HepG2 (cell line): ENCODE results near the gene CALN1. TPM values are rescaled to one million over a fixed set of nuclear protein-coding genes. Genes with fewer than 3 reads are reported as not detected.

Experiments
- ATAC-seq: fragments of 200-7000 bp; cut with Tn5 transposase; 3 replicates; pipeline ENCODE4 v1.9.1; 2020; ENCODE audit warnings: mild to moderate bottlenecking, moderate library complexity
- BruUV-seq: library from RNA; stranded (reverse); fragments of 400-500 nt; replicated peaks from 2 replicates; lab custom pipeline; 2021; lab: Mats Ljungman, UMichigan
- CTCF ChIA-PET: fragments of 300-600 bp; formaldehyde crosslinking; extraction: SDS; loops from one replicate; lab custom pipeline; 2021; ENCODE audit warnings: low total read pairs, inconsistent platforms, low intra/inter-chr PET ratio; lab: Yijun Ruan, JAX
- POLR2A ChIA-PET: fragments of 350-600 bp; sonication (Branson Sonifier 250); formaldehyde crosslinking; loops from one replicate; lab custom pipeline; 2020; ENCODE audit warnings: antibody characterized with exemption, inconsistent platforms; lab: Yijun Ruan, JAX
- DNase-seq: peaks from one replicate; pipeline ENCODE4 v3.0.0-alpha.2; 2015; ENCODE audit warnings: low spot score
- FAIRE-seq: peaks from 3 replicates; lab custom pipeline; 2011; peaks lifted over from hg19 to GRCh38; lab: Jason Lieb, UNC
- H2AFZ ChIP-seq: one replicate; pipeline ENCODE4 v1.6.1; 2011; ENCODE audit warnings: low read length, inconsistent platforms
- H3K27ac ChIP-seq: fragments of 300-600 bp; 3 replicates; pipeline ENCODE4 v1.8.0; 2011; ENCODE audit warnings: mixed run types, mild to moderate bottlenecking, mixed read lengths, low read length, inconsistent platforms; ENCODE audit not compliant: insufficient read depth; ENCODE audit errors: extremely low read length
- H3K27me3 ChIP-seq, 2 experiments: fragments of 200-600 bp in 1 of 2; 2 replicates in 1 of 2; 3 replicates in 1 of 2; pipeline versions ENCODE4 v1.6.0 to v1.8.0; 2011; ENCODE audit warnings: low read length in 2 of 2, mild to moderate bottlenecking in 2 of 2, moderate library complexity in 2 of 2, inconsistent platforms in 1 of 2; ENCODE audit not compliant: insufficient read depth in 2 of 2, control insufficient read depth in 1 of 2
- H3K36me3 ChIP-seq, 2 experiments: fragments of 200-600 bp in 1 of 2; replicated peaks in 1 of 2; 2 replicates in 1 of 2; 3 replicates in 1 of 2; pipeline versions ENCODE4 v1.5.1 to v1.8.0; 2011; ENCODE audit warnings: low read length in 2 of 2, inconsistent platforms in 1 of 2; ENCODE audit not compliant: insufficient read depth in 2 of 2, control insufficient read depth in 1 of 2
- H3K4me1 ChIP-seq: 2 replicates; pipeline ENCODE4 v1.5.1; 2012; ENCODE audit warnings: low read length, inconsistent platforms; ENCODE audit not compliant: insufficient read depth
- H3K4me2 ChIP-seq: 2 replicates; pipeline ENCODE4 v1.6.0; 2011; ENCODE audit warnings: low read depth, low read length, inconsistent platforms
- H3K4me3 ChIP-seq, 3 experiments: fragments of 200-600 bp in 1 of 3; sonication (generic), shearing (Covaris generic) in 1 of 3; replicated peaks in 1 of 3; 2 replicates each; pipeline ENCODE4 v1.5.1; 2011 to 2016; ENCODE audit warnings: low read length in 3 of 3, inconsistent platforms in 2 of 3, low read depth in 2 of 3, mild to moderate bottlenecking in 2 of 3, control low read depth in 1 of 3, mixed read lengths in 1 of 3; ENCODE audit not compliant: insufficient read depth in 1 of 3
- H3K79me2 ChIP-seq: one replicate; pipeline ENCODE4 v1.6.1; 2011; ENCODE audit warnings: low read length, inconsistent platforms; ENCODE audit not compliant: insufficient read depth
- H3K9ac ChIP-seq: 2 replicates; pipeline ENCODE4 v1.6.0; 2011; ENCODE audit warnings: mild to moderate bottlenecking, low read depth, low read length, inconsistent platforms; ENCODE audit not compliant: insufficient read depth
- H3K9me3 ChIP-seq: 2 replicates; pipeline ENCODE4 v1.5.1; 2012; ENCODE audit warnings: mild to moderate bottlenecking, low read length
- H4K20me1 ChIP-seq: 2 replicates; pipeline ENCODE4 v1.6.0; 2011; ENCODE audit warnings: inconsistent platforms, mild to moderate bottlenecking, low read length, moderate library complexity; ENCODE audit not compliant: insufficient read depth
- IKZF1 ChIP-seq: fragments of 450-650 bp; IDR thresholded peaks from 2 replicates; pipeline ENCODE4 v1.7.1; 2016
- KDM5B ChIP-seq: sonication (generic); formaldehyde crosslinking; IDR thresholded peaks from 2 replicates; pipeline ENCODE4 v1.4.0; 2020; ENCODE audit warnings: missing genetic modification reagents, mild to moderate bottlenecking, borderline replicate concordance
- KMT2B ChIP-seq: IDR thresholded peaks from 2 replicates; pipeline ENCODE4 v1.6.1; 2016; ENCODE audit warnings: missing genetic modification reagents, missing compliant biosample characterization
- MAFG ChIP-seq: sonication (generic); formaldehyde crosslinking; IDR thresholded peaks from 2 replicates; pipeline ENCODE4 v1.5.1; 2020; ENCODE audit warnings: mild to moderate bottlenecking, missing genetic modification reagents
- ZNF234 ChIP-seq: sonication (generic); formaldehyde crosslinking; conservative IDR thresholded peaks from 2 replicates; pipeline ENCODE4 v1.5.1; 2020; ENCODE audit warnings: mild to moderate bottlenecking, missing genetic modification reagents
- ZNF883 ChIP-seq: sonication (generic); formaldehyde crosslinking; IDR thresholded peaks from 2 replicates; pipeline ENCODE4 v1.5.1; 2020; ENCODE audit warnings: mild to moderate bottlenecking, missing genetic modification reagents; ENCODE audit errors: not compliant biosample characterization
- WGBS: methylation state at CpG from one replicate; pipeline ENCODE4 v1.1.6; 2017; ENCODE audit warnings: low lambda C conversion rate; 5-methylcytosine and 5-hydroxymethylcytosine counted together
- in situ Hi-C: cut with HindIII; loops from 2 replicates; pipeline ENCODE4 v1.10.0; 2017; ENCODE audit warnings: low pct_unique_long_range_greater_than_20kb; ENCODE audit not compliant: extremely low pct_ligation_motif_present
- intact Hi-C: fragments of 100-400 bp; cut with micrococcal nuclease; formaldehyde crosslinking; loops from one replicate; pipeline ENCODE4 v1.10.0; 2022; ENCODE audit not compliant: unreplicated experiment
- polyA plus RNA-seq, 8 experiments: library from polyadenylated mRNA; depleted of rRNA in 3 of 8; stranded (reverse) in 7 of 8; unstranded in 1 of 8; fragments of >200 nt; fragmentation: Illumina TruSeq in 4 of 8; extraction: Trizol in 4 of 8; gene quantifications; 2 replicates each; pipeline versions ENCODE4 v1.2.1 to v1.2.3, GENCODE V29; 2011 to 2016; ENCODE audit warnings: low read depth in 4 of 8, missing spikeins in 1 of 8, mixed read lengths in 1 of 8; ENCODE audit not compliant: insufficient read depth in 1 of 8
- total RNA-seq, 5 experiments: library from RNA; depleted of rRNA; stranded (reverse); fragments of >200 nt; fragmentation: Illumina TruSeq; extraction: Trizol; gene quantifications; 2 replicates each; pipeline ENCODE4 v1.2.3, GENCODE V29; 2016; ENCODE audit warnings: low read depth in 1 of 5
- TF ChIP-seq, protein P1 (sequence below): sonication (generic); formaldehyde crosslinking; IDR thresholded peaks from 2 replicates; pipeline ENCODE4; 2020; ENCODE audit warnings: missing genetic modification reagents, mild to moderate bottlenecking, borderline replicate concordance
- TF ChIP-seq, protein P2 (sequence below): sonication (generic); formaldehyde crosslinking; IDR thresholded peaks from 2 replicates; pipeline ENCODE4 v1.4.0; 2020; ENCODE audit warnings: missing genetic modification reagents
- TF ChIP-seq, protein P3 (sequence below): sonication (generic); formaldehyde crosslinking; IDR thresholded peaks from 2 replicates; pipeline ENCODE4 v1.8.1; 2023; ENCODE audit warnings: missing genetic modification reagents, inconsistent platforms, borderline replicate concordance
- TF ChIP-seq, protein P4 (sequence below): IDR thresholded peaks from 2 replicates; pipeline ENCODE4 v1.4.0; 2020; ENCODE audit warnings: mild to moderate bottlenecking, missing genetic modification reagents
- TF ChIP-seq, protein P5 (sequence below): sonication (generic); formaldehyde crosslinking; IDR thresholded peaks from 2 replicates; pipeline ENCODE4 v1.4.0; 2020; ENCODE audit warnings: missing genetic modification reagents, low read depth, mild to moderate bottlenecking, borderline replicate concordance

CALN1 gene
- total and polyA plus RNA-seq, 2 of the 13 experiments (the other 11 are each of a cell fraction or from before 2014, with no cell fraction given) = not detected

DNA sequence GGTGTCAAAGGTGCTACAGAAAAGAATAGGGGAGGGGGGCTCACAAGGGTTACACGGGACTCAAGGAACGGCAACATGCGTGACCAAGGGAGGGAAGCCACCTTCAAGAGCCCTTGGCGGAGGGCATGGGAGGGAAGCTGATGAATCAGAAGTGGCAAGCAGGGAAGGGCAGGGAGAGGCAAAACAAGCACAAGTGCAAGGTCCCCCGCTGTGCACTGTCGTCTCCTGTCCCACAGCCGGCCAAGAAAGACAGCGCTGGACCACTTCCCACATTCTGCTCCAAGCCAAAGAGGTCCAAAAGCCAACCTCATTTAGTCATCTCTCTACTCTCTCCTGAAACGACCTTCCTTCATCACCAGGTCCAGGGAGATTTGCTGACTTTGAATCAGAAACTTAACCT, 102.7 kb downstream of the CALN1 start (continued):
- TF ChIP-seq, protein P1, sequence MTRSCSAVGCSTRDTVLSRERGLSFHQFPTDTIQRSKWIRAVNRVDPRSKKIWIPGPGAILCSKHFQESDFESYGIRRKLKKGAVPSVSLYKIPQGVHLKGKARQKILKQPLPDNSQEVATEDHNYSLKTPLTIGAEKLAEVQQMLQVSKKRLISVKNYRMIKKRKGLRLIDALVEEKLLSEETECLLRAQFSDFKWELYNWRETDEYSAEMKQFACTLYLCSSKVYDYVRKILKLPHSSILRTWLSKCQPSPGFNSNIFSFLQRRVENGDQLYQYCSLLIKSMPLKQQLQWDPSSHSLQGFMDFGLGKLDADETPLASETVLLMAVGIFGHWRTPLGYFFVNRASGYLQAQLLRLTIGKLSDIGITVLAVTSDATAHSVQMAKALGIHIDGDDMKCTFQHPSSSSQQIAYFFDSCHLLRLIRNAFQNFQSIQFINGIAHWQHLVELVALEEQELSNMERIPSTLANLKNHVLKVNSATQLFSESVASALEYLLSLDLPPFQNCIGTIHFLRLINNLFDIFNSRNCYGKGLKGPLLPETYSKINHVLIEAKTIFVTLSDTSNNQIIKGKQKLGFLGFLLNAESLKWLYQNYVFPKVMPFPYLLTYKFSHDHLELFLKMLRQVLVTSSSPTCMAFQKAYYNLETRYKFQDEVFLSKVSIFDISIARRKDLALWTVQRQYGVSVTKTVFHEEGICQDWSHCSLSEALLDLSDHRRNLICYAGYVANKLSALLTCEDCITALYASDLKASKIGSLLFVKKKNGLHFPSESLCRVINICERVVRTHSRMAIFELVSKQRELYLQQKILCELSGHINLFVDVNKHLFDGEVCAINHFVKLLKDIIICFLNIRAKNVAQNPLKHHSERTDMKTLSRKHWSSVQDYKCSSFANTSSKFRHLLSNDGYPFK (CRISPR knock-in tag) = no peak

DNA sequence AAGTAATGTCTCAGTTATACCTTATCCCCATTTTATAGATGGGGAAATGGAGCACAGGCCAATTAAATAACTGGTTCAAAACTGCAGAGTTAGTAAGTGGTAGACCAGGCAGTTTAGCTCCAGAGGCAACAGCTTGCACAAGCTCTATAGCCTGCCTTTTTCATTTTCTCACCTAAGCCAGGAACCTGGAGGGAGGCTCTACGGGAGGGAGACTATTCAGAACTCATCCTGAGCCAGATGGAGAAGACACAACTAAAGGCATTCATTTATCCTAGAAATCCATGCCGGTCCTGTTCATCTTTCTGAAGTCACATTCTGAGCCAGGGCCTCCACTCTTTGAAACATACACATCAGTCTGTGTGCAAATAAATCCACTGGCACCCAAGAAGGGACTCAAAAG, 103.2 kb downstream of the CALN1 start:
- Histone ChIP-seq H3K4me3 (no peak overlapping the region), H3K4me1 (no peaks in the 10 kb centered on the region), H3K79me2 (no peaks in the 10 kb centered on the region), H3K9ac (no peak overlapping the region), H4K20me1 (no peaks in the 10 kb centered on the region), H2AFZ (no peak overlapping the region), H3K27me3 (peaks cover 0 to 4% of the 10 kb centered on the region in 2 experiments; a peak in 1 of 5 replicates), H3K9me3 (no peaks in the 10 kb centered on the region), H3K36me3 (no peaks in the 10 kb centered on the region), H3K4me2 (no peak overlapping the region), H3K27ac (no peak overlapping the region)
- in situ Hi-C loops = no loop called here
- intact Hi-C loops = no loop called here
- DNase-seq (no peak), ATAC-seq (no peak), FAIRE-seq (no peak)
- BruUV-seq = no TSS peak
- CTCF ChIA-PET = no interaction called here
- WGBS = 0% methylated on average over 2 of the region's 2 CpGs
- POLR2A ChIA-PET = no interaction called here
- TF ChIP-seq, protein P2, sequence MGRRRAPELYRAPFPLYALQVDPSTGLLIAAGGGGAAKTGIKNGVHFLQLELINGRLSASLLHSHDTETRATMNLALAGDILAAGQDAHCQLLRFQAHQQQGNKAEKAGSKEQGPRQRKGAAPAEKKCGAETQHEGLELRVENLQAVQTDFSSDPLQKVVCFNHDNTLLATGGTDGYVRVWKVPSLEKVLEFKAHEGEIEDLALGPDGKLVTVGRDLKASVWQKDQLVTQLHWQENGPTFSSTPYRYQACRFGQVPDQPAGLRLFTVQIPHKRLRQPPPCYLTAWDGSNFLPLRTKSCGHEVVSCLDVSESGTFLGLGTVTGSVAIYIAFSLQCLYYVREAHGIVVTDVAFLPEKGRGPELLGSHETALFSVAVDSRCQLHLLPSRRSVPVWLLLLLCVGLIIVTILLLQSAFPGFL (CRISPR knock-in tag) = no peak
- TF ChIP-seq, protein P3, sequence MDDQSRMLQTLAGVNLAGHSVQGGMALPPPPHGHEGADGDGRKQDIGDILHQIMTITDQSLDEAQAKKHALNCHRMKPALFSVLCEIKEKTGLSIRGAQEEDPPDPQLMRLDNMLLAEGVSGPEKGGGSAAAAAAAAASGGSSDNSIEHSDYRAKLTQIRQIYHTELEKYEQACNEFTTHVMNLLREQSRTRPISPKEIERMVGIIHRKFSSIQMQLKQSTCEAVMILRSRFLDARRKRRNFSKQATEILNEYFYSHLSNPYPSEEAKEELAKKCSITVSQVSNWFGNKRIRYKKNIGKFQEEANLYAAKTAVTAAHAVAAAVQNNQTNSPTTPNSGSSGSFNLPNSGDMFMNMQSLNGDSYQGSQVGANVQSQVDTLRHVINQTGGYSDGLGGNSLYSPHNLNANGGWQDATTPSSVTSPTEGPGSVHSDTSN (CRISPR knock-in tag) = no peak
- TF ChIP-seq KMT2B (CRISPR knock-in tag) = no peak
- TF ChIP-seq, protein P4, sequence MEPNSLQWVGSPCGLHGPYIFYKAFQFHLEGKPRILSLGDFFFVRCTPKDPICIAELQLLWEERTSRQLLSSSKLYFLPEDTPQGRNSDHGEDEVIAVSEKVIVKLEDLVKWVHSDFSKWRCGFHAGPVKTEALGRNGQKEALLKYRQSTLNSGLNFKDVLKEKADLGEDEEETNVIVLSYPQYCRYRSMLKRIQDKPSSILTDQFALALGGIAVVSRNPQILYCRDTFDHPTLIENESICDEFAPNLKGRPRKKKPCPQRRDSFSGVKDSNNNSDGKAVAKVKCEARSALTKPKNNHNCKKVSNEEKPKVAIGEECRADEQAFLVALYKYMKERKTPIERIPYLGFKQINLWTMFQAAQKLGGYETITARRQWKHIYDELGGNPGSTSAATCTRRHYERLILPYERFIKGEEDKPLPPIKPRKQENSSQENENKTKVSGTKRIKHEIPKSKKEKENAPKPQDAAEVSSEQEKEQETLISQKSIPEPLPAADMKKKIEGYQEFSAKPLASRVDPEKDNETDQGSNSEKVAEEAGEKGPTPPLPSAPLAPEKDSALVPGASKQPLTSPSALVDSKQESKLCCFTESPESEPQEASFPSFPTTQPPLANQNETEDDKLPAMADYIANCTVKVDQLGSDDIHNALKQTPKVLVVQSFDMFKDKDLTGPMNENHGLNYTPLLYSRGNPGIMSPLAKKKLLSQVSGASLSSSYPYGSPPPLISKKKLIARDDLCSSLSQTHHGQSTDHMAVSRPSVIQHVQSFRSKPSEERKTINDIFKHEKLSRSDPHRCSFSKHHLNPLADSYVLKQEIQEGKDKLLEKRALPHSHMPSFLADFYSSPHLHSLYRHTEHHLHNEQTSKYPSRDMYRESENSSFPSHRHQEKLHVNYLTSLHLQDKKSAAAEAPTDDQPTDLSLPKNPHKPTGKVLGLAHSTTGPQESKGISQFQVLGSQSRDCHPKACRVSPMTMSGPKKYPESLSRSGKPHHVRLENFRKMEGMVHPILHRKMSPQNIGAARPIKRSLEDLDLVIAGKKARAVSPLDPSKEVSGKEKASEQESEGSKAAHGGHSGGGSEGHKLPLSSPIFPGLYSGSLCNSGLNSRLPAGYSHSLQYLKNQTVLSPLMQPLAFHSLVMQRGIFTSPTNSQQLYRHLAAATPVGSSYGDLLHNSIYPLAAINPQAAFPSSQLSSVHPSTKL (CRISPR knock-in tag) = no peak
- TF ChIP-seq IKZF1 = no peak
- no peak for TF ChIP-seq KDM5B (CRISPR knock-in tag)
- TF ChIP-seq, protein P5, sequence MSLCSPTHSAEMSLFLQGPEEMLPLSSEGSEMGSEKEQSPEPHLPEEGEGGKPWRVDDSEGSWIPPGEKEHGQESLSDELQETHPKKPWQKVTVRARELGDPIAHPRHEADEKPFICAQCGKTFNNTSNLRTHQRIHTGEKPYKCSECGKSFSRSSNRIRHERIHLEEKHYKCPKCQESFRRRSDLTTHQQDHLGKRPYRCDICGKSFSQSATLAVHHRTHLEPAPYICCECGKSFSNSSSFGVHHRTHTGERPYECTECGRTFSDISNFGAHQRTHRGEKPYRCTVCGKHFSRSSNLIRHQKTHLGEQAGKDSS = no peak
- TF ChIP-seq ZNF883 (CRISPR knock-in tag) = no peak
- TF ChIP-seq MAFG (CRISPR knock-in tag) = no peak
- TF ChIP-seq ZNF234 (CRISPR knock-in tag) = no peak
